ENCODE results near the gene BRF1.

Gene BRF1

DNA sequence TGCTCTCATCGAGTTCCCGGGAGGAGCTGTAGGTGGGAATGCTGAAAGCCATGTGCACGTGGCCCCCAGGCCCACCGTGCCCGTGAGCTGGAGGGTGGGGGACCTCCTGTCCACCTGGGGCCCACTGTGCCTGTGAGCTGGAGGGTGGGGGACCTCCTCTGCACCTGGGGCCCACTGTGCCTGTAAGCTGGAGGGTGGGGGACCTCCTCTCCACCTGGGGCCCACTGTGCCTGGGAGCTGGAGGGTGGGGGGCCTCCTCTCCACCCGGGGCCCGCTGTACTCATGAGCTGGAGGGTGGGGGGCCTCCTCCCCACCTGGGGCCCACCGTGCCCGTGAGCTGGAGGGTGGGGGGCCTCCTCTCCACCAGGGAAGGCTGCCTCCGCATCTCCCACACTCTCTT lies 105.8 kb downstream of the BRF1 start:
- no peak for DNase-seq (ENCODE audit: low spot score)

DNA sequence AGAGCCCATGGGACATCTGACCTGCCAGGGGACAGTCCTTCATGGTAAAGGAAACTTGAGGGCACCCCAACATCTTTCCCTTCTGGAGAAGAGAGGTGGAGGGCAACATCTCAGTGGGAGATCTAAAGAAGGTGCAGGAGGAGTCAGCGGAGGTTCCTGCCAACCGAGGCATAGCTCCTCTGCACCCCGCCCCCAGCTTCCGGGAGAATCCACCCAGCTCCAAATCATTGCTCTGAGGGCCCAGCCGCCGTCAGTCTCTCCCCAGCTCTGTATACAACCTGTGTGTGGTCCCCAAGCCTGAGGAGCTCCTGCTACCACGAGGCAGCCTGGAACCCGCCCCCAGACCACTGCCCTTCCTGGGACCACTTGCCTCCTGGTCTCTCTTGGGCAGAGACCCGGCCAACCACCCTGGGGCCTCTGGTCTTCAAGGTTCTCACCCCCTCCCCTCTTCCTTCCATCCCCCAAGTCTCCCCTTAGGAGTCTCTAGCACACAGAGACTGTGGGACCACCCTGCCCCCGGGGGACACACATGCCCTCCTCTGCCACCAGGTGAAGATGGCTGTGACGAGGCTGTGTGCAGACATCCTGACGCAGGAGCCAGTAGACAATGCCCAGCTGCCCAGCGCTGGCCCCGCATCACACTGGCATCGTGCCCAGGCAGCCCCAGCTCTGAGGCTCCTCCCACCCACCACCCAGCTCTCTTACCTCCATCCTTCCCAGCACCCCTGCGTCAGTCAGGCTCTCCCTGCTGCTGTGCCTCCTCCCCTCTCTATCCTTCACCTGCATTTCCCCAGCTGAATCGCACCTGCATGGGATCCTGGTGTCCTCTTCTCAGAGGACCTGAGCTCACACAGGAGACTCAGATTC lies 106.7 kb downstream of the BRF1 start:
- DNase-seq (ENCODE audit: low spot score), result peak; percentile 21

DNA sequence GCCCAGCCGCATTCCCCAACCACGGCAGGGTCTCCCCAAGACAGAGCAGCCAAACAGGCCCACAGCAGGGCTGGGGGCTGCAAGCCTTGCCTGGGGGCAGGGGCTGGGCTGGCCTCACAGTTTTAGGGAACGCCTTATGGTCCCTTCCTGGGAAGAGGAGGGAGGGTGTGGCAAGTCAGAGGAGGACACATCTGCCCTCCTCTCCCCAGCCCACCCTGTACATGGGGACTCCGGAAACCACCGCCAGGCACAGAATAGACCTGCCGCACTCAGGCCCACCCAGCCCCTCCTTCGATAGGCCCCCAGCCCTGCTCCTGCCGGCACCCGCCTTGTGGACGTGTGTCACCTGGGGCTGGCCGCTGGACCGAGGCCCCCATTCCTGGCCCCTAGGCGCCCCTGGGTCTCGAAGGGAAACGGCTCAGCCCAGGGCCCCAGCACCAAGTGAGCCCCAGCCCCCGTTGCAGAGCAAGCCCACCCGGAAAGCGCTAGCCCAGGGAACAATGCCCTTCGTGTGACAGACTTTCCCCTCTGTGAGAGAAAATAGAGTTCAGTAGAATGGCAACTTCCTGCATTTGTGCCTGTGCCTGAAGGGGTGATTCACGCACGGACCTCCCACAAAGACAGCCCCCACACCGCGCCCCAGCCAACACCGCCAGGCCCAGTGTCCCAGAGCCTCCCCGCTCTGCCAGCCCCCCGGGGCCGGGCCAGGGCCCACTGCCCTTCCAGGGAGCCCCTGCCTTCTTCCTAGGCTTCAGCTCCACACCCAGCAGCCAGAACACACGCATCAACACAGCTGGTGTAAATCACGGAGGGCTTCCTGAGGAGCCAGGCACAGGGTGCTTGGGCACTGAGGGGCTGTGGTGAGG lies 107.7 kb downstream of the BRF1 start:
- peak; percentile 18 for DNase-seq (ENCODE audit: low spot score)

DNA sequence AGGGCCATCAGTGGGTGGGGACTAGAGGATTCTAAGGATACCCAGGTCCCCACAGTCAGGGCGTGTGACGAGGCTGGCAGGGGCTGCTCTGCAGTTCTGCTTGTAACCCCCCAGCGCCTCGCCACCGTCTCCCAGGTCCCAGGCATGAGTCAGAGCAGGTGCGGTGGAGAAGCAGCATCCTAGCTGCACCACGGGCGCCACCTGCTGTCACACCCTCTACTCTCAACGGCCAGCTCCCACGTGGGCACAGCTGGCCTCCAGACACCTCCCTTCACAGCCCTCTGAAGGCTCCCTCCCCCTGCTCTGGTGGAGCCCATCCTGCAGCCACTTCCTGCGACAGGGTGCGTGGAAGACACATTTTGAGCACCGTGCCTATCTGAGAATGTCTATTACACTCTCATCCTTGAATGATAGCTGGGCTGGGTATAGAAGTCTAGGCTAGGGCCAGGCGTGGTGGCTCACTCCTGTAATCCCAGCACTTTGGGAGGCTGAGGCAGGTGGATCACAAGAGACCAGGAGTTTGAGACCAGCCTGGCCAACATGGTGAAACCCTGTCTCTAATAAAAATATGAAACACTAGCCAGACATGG lies 112.8 kb downstream of the BRF1 start:
- DNase-seq (ENCODE audit: low spot score), result no peak

DNA sequence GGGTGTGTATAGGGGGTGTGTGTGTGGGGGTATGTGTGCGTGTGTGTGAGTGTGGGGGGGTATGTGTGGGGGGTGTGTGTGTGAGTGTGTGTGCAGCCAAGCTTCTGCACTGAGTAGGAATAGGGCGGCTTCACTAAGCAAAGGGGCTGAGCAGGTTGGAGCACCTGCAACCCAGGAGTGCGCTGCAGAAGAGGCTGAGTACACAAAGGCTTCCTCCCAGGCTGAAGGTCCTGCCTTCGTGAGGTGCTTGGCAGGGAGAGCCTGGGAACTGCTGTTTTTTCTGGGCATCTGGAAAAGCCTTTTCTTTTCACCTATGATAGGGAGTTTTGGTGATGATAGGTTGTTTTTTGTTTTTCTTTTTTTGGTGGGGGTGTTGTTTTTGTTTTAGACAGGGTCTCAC lies 113.7 kb downstream of the BRF1 start:
- DNase-seq (ENCODE audit: low spot score), result no peak

DNA sequence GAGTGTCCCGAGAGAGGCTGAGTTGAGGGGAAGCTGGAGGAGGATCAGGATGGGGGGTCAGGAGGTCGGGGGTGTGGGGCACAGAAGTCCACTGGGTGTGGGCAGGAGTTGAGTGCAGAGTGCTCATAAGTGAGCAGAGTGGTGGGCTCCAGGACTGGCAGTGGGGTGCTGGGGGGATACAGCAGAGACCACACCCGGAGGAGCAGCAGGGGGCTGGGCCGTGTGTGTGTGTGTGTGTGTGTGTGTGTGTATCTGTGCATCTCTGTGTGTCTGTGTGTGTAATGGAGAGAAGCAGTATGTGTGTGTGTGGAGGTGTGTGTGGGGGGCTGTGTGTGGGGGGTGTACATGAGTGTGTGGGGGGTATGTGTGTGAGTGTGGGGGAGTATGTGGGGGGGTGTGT lies 114.8 kb downstream of the BRF1 start:
- no peak for DNase-seq (ENCODE audit: low spot score)

DNA sequence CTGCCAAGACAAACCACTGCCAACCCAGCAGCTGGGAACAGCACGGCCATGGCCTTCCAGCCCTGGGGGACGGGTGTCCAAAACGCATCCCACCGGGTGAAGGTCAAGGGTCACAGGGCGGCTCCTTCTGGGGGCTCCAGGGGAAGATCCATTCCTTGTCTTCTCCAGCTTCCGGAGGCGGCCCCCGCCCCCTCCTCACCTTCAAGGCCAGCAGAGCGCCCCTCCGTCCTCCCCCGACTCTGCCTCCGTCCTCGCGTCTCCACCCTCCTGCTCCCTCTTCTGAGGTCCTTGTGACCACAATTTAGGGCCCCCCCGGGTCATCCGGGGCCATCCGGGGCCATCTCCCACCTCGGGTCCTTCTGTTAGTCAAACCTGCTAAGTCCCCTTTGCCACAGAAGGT lies 115.8 kb downstream of the BRF1 start:
- no peak for DNase-seq (ENCODE audit: low spot score)

DNA sequence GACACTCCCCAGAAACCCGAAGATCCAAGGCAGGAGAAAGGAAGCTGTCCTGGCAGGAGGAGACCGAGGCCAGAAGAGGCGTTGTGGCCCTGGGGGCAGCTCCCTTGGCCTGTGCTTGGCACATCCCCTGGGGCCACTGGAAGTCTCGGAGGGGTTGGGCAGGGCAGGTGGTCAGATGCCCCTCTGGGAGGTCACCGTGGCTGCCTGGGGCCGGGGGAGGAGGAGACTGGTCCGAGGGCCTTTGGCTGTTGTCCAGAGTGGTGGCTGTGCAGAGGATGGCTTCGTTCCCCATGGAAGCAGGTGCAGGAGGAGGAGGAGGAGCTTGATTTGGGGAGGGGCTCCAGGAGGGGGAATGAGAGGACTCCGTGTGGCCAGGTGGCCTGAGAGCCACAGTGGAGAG lies 116.3 kb downstream of the BRF1 start:
- DNase-seq (ENCODE audit: low spot score), result no peak

DNA sequence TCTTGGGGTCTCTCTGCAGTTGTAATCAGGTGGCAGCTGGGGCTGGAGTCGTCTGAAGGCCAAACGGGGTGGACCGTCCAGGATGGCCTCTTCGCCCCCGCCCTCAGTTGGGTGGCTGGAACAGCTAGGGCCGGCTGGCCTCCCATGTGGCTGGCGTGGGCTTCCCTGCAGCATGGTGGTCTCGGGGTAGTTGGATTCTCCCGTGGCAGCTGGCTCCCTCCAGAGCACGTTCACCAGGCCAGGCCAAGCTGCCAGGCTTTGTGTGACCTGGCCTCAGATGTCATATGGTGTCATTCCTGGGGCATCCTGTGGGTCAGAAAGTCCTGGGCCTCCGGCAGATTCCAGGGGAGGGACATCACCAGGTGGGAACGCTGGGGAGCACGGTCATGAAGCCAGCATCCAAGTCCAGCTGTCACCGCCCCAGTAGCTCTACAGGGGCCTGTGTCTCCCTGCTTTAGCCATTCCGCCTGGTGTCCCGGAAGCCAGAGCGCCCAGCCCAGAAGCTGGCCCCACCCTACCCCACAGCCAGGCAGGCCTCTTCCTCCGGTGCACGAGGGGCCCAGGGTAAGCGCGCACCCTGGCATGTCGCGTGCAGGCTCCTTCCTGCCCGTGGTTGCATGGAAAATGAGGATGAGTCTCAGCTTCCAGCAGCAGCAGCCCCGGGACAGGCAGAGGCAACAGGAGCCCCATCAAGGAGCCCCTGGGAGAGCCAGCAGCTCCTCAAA lies 118.3 kb downstream of the BRF1 start:
- no peak for DNase-seq (ENCODE audit: low spot score)

DNA sequence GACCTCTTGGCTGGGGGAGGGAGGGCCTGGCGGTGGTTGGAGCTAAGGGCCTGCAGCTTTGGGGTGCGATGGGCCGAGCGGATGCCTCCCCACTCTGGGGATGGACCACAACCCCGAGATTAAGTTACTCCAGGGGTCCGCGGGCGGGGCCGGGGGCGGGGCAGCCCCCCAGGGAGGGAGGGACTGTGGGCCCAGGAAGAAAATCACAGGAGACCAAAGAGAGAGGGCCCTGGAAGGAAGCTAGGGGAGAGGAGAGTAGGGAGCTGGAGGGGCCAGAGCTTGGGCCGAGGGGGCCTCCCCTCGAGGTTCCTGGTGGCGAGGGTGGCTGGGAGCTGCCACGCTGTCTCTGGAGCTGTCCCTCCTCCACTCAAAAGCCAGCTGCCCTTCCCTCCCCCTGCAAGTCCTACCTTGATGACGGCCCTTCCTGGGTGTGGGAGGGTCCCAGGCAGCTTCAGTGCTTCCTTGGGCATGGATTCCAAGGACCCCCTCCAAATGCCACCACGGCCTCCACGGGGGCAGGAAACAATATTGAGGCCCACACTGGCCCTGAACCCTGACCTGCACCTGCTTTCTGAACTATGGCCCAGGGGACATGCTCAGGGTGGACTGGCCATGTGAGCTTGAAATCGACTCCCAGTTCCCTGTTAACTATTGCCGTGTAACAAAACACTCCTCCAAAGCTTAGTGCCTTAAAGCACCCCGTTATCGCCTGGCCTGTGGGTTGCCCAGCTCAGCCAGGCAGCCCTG lies 119.1 kb downstream of the BRF1 start:
- DNase-seq (ENCODE audit: low spot score), result no peak

DNA sequence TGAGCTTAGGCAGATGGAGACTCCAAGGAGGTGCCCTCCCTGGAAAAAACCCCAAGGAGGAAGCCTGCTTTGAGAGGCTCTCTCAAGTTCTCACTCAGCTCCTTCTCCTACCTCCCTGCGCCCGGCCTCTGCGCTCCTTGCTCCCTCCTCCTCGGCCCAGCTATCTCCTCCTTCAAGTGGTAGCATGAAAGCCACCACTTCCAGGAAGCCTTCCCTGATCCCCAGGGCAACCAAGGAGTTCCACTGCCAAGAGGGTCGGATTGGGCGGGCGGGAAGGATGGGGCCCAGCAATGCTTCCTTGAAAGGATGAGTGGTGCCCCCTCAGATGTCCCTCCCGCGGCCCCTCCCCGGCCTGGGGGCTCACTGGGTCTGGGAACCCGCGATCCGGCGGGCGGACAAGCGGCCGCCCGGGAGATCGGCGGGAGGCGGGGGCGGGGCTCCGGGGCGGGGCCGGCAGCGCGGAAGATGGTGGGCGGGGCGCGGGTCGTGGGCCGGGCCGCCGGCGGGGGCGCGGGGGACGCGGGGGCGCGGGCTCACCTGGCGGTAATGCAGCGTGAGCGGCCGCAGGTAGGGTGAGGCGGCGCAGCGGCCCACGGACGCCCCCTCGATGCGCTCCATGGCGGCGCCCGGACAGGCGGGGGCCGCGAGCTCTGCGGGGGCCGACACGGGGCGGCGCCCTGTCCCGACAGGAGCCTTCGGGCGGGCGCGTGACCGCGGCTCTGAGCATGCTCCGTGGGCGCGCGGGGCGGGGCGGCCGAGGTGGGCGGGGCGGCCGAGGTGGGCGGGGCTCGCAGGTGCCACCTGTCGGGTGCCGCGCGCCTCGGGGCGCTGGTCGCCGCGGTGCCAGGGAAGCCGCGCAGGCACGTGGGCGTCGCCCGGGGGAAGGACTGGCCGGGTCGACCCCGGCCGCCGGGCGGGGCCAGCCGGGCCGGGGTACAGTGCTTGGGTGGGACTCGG lies 119.9 kb downstream of the BRF1 start, which contains the start of gene NUDT14:
Gene NUDT14 (minus strand): TSS at position 721 of the 957 bp plus-strand sequence. CDS start 103 bp downstream, at position 618.
- DNase-seq (ENCODE audit: low spot score), result peak; percentile 93

DNA sequence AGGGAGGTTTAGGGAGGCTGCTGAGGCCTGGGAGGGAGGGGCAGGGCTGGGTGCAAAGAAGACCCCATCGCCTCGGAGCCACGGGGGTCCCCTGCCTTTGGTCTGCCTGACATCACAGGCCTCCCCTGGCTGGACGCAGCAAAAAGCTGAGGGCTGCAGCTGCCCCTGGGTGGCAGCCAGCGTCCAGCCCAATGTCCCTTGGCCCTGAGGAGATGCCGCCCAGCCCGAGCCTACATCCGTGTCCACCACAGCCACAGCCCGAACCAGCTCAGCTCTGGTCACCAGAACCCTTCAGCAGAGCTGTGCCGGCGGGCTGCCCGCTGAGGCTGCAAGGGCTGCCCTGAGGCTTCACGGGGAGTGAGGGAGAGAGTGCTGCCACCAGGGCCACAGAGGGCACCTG lies 121.6 kb downstream of the BRF1 start:
- no peak for DNase-seq (ENCODE audit: low spot score)

DNA sequence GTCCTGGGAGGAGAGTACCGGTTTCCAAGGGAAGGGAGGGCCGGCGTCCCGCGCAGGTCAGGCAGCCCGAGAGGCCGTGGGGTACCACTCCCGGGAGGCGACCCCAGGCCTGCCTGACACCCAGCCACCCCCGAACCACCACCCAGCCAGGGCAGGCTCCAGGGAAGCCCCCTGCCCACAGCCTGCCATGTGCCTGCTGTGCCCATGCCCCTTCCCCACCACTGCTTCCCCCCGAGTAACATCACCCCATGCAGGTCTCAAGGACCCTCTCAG lies 122.0 kb downstream of the BRF1 start:
- DNase-seq (ENCODE audit: low spot score), result no peak

DNA sequence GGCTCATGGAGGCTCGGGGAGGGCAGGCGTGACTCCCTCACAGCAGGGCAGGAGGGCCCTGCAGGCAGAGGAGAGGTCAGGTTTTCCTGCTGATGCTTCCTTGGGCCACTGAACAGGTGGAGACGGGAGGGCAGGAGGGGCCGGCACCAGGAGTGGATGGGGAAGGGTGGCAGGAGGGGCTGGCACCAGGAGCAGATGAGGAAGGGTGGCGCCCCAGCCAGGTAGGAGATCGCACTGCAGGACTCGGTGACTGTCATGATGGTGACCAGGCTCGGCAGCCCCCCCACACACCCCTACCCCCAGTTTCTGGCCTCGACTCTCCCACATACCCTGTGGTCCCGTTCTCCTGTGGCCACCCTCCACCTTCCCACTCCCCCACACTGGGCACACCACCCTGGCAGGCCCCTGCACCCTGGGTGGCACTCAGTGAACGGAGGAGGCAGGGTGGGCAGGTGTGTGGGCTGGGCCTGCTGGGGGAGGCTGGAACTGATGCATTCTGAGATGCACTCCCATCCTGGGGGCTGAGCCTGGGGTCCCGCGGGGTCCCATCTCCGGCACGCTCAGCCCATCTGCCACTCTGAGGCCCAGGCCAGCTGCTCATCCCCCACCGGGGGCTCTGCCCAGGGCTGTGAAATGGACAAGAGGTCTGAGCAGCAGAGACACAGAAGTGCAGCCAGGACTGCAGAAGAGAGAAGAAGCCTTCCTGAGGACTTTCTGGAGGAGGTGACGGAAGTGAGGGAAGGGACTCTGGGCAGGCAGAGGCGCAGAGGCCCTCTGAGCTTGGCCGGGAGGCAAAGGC lies 122.5 kb downstream of the BRF1 start:
- DNase-seq (ENCODE audit: low spot score), result no peak

DNA sequence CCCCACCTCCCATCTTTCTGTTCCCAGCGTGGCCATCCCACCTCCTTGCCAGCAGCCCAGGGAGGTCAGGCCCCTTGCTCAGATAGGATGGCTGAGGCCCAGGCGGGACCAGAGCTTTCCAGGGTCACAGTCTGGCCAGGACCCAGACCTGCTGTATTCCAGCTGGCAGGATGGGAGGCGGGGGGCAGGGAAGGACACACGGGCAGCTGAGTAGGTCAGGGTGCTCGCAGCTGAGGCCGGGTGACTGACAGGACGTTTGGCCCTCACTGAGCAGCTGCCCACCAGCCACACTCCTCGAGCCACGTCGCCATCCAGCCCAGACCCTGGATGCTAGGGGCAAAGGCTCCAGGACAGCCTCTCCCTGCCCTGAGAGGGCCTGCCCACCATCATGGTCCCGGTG lies 123.7 kb downstream of the BRF1 start:
- DNase-seq (ENCODE audit: low spot score), result no peak

DNA sequence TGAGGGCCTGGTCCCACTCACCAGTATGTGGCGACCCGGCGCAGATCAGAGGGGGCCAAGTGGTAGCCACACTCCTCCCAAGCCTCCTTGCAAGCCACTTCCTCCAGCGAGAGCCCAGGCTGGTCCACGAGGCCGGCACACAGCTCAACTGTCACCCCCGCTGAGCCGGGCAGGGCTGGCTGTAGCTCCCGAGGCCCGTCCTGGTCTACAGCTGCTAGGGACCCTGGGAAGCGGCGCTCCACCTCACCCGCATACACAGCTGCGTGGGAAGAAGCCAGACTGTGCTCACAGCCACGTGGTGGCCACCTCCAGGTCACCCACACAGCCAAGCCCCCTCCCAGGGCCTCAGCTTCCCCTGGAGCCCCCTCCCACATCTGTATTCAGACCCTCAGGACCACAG lies 124.3 kb downstream of the BRF1 start:
- no peak for DNase-seq (ENCODE audit: low spot score)

DNA sequence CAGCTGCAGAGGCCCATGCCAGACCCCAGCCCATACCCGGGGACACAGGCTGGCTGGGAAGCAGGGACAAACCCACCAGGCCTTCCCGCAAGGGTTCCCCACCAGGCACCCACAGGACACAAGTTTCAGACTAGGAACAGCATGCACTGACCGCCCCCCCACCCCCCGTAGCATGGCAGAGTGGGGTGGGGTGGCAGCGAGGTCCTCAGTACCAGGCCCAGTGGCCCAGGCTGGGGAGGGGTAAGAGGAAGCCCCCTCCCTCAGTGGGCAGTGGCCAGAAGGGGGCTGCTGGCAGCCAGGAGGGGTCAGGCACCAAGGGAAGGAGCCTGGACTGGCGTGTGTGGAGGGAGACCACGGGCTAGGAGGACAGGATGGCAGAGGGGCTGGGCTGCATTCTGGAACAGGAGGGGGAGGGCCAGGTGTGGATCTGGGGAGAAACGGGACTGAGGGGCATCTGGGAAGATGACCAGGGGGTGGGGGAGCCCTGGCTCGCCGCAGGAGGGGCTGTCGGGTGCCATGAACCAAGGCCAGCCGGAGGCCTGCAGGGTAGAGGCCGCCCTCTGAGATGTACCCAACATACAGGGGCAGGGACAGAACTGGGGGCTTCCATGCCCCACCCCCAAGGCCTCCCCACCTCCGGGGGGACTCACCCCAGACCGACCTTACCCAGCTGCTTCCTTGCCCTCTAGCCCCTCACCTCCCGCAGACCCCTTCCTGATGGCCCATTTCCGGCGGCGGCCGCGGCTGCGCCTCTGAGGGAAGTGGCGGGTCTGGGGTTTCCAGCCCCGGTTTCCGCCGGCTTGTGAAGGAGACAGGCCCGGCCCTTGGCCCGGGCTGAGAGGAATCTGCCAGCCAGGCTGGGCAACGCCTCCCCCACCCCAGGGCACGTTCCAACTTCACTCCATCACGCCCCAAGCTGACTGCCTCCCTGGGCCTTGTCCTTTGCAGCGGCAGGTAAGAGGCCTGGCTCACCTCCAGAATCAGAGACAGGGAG lies 126.6 kb downstream of the BRF1 start:
- peak; percentile 37 for DNase-seq (ENCODE audit: low spot score)

DNA sequence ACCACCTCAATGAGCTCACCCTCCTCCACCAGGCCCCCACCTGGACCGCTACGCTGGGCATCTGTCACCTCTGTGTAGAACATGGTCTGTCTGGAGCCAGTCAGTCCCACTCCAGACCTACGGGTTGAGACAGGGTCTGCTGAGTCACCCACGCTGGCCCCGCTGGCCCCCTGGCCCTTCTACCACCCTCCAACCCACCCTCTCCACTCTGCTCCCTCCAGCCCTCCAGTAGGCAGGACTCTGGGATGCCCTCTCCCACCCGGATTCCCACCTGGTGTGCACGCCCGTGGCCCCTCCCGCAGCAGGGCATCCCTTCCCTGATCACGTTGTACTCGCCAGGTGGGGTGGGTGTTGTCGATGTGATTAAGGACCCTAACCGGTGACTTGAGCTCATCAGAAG lies 127.7 kb downstream of the BRF1 start:
- no peak for DNase-seq (ENCODE audit: low spot score)
